ENCODE results near the gene SLFN12L. TPM values are rescaled to one million over a fixed set of nuclear protein-coding genes. Genes with fewer than 3 reads are reported as not detected.

The SLFN12L gene
- total and polyA plus RNA-seq, 9 of the 15 experiments (the other 6 are each of a cell fraction or from before 2014, with no cell fraction given), result 0.04 to 0.31 (median 0.08) TPM; not detected in 3

DNA sequence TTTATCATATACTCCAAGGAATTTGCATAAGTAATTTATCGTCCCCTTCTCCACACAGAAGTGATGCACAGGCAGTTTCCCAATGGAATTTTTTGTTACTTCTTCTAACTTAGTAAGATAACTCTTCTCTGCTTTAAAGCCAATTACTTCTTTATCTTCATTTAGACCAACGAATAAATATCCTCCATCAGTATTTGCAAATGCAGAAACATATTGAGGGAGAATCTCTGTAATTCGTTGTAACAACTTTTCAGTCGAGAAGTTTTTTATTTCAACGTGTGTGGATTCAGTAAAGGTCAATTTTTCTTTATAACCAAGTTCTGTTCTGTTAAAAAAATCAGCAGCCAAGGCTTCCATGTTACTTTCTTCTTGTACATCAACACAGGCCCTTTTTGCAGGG, 58.2 kb downstream of the SLFN12L start:
- Histone ChIP-seq H3K9me3 (replicated peaks; ENCODE audit: control insufficient read depth, insufficient read depth, low read depth, low read length) (no peaks in the 10 kb centered on the region), H3K79me2 (ENCODE audit: control insufficient read depth, insufficient read depth, low read length) (no peaks in the 10 kb centered on the region), H3K4me1 (replicated peaks in 1 of 2; ENCODE audit: control insufficient read depth in 2 of 2, insufficient read depth in 2 of 2, low read length in 2 of 2) (no peaks in the 10 kb centered on the region), H4K20me1 (replicated peaks; ENCODE audit: control insufficient read depth, insufficient read depth, low read length) (no peaks in the 10 kb centered on the region), H3K9me1 (ENCODE audit: control insufficient read depth, insufficient read depth, low read length) (no peaks in the 10 kb centered on the region), H2AFZ (ENCODE audit: low read depth, low read length) (no peak overlapping the region), H3K4me3 (no peak overlapping the region), H3K36me3 (ENCODE audit: control insufficient read depth, insufficient read depth, low read length) (no peaks in the 10 kb centered on the region), H3K4me2 (ENCODE audit: insufficient read depth, low read length) (no peak overlapping the region), H3K27ac (ENCODE audit: extremely low read depth, low read depth, low read length) (no peak overlapping the region), H3K9ac (ENCODE audit: insufficient read depth in 1 of 2, low read depth in 2 of 2, low read length in 2 of 2) (no peak overlapping the region), H3K27me3 (ENCODE audit: control insufficient read depth in 2 of 2, insufficient read depth in 2 of 2, low read length in 2 of 2) (no peaks in the 10 kb centered on the region; a peak in 2 of 5 replicates)
- DNase-seq (ENCODE audit: extremely low read depth in 1 of 4, low spot score in 3 of 4) (no peak), ATAC-seq (no peak), FAIRE-seq (no peak)
- POLR2A ChIA-PET, result no interaction called here
- CTCF ChIA-PET (ENCODE audit: low intra/inter-chr PET ratio), result no interaction called here
- 0% methylated on average over 5 of the region's 5 CpGs for WGBS (ENCODE audit: insufficient coverage, low coverage, missing lambda C conversion rate)
- in situ Hi-C loops (cut with MboI) (no loop called here), intact Hi-C loops (cut with micrococcal nuclease) (loop anchor here (10.0 kb wide), 1 partner anchor 56 kb away; the partner anchor contains the start of gene SLFN12L)
- BruUV-seq (replicated peaks), result no TSS peak
- TF ChIP-seq SMARCE1 (IDR thresholded peaks at IDR 0.05), result no peak
- no peak for TF ChIP-seq ZNF124 (CRISPR knock-in tag; IDR thresholded peaks at IDR 0.05)
- TF ChIP-seq MBD2 (IDR thresholded peaks at IDR 0.05; ENCODE audit: borderline replicate concordance, low read depth), result no peak
- no peak for TF ChIP-seq ZNF174 (CRISPR knock-in tag; IDR thresholded peaks at IDR 0.05)
- TF ChIP-seq PRPF4 (IDR thresholded peaks at IDR 0.05; ENCODE audit: insufficient read depth, low read depth, low read length, poor library complexity, severe bottlenecking), result no peak
- TF ChIP-seq SREBF1 (IDR thresholded peaks at IDR 0.05; ENCODE audit: borderline replicate concordance, low read depth, low read length), result no peak
- no peak for TF ChIP-seq SRSF1 (IDR thresholded peaks at IDR 0.05; ENCODE audit: low read depth, low read length)
- no peak for TF ChIP-seq ZZZ3 (IDR thresholded peaks at IDR 0.05)
- no peak for TF ChIP-seq ZNF431 (CRISPR knock-in tag; IDR thresholded peaks at IDR 0.05)
- TF ChIP-seq, protein P1, sequence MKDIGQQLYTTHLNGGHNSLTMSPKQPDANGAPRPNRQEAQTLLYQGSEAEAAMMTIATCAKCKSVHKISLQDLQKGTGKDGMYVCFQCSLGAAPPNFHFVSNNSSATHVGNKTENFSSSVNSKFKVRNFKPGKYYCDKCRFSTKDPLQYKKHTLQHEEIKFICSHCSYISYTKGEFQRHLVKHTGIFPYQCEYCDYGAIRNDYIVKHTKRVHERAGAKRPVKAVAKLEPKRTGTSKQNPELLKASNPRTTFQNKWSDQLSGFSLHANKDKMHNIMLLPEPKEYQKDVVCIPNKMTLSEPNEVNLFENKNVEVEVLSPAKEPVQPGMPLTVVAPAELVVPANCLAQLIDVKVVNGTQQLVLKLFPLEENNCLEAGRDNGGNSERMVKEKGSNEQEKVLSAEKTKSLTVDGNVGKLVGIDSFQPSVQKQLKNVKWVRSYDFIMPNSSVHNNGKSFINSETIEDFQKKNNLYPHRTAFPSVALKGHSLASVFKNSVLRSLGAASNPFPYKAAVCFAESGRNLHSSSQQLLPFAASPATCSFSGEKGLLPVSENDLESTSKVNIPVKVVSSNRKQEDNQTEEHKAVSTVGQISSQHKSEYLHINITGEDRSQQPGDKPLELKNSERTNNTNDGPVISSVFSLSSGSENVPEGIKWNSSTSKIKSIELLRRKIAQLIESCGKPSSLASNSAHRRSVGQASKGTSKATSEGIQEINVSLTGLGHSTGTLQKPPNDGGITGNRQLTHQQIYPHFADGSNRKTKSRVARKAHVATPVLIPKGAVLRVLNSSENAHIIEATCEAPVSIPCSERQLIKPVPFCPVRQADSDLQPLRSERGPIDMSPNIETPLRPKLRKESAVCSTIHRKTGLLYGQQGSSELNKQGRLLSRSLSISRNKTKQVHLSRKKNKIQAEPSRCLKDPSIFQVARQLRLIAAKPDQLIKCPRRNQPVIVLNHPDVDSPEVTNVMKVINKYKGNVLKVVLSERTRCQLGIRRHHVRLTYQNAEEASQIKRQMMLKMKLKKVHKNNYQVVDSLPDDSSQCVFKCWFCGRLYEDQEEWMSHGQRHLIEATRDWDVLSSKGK (CRISPR knock-in tag; IDR thresholded peaks at IDR 0.05), result no peak
- TF ChIP-seq, protein P2, sequence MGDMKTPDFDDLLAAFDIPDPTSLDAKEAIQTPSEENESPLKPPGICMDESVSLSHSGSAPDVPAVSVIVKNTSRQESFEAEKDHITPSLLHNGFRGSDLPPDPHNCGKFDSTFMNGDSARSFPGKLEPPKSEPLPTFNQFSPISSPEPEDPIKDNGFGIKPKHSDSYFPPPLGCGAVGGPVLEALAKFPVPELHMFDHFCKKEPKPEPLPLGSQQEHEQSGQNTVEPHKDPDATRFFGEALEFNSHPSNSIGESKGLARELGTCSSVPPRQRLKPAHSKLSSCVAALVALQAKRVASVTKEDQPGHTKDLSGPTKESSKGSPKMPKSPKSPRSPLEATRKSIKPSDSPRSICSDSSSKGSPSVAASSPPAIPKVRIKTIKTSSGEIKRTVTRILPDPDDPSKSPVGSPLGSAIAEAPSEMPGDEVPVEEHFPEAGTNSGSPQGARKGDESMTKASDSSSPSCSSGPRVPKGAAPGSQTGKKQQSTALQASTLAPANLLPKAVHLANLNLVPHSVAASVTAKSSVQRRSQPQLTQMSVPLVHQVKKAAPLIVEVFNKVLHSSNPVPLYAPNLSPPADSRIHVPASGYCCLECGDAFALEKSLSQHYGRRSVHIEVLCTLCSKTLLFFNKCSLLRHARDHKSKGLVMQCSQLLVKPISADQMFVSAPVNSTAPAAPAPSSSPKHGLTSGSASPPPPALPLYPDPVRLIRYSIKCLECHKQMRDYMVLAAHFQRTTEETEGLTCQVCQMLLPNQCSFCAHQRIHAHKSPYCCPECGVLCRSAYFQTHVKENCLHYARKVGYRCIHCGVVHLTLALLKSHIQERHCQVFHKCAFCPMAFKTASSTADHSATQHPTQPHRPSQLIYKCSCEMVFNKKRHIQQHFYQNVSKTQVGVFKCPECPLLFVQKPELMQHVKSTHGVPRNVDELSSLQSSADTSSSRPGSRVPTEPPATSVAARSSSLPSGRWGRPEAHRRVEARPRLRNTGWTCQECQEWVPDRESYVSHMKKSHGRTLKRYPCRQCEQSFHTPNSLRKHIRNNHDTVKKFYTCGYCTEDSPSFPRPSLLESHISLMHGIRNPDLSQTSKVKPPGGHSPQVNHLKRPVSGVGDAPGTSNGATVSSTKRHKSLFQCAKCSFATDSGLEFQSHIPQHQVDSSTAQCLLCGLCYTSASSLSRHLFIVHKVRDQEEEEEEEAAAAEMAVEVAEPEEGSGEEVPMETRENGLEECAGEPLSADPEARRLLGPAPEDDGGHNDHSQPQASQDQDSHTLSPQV (IDR thresholded peaks at IDR 0.05), result no peak
- no peak for TF ChIP-seq RBM15 (IDR thresholded peaks at IDR 0.05; ENCODE audit: insufficient read depth, low read length)
- no peak for TF ChIP-seq ZKSCAN3 (CRISPR knock-in tag; IDR thresholded peaks at IDR 0.05)
- TF ChIP-seq, protein P3, sequence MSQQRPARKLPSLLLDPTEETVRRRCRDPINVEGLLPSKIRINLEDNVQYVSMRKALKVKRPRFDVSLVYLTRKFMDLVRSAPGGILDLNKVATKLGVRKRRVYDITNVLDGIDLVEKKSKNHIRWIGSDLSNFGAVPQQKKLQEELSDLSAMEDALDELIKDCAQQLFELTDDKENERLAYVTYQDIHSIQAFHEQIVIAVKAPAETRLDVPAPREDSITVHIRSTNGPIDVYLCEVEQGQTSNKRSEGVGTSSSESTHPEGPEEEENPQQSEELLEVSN (IDR thresholded peaks at IDR 0.05; ENCODE audit: borderline replicate concordance in 1 of 2, extremely low read depth in 1 of 2, insufficient read depth in 1 of 2, insufficient read length in 1 of 2, low read depth in 1 of 2, low read length in 1 of 2, poor library complexity in 1 of 2, severe bottlenecking in 1 of 2), result no peak
- TF ChIP-seq SP1 (CRISPR knock-in tag; IDR thresholded peaks at IDR 0.05), result no peak

All from K562 (cell line).